Bronchial epithelial cell (primary cell): Measurements from ENCODE around the gene HMGN2. TPM values are rescaled to one million over a fixed set of nuclear protein-coding genes. Genes with fewer than 3 reads are reported as not detected.
A peak's percentile ranks its signal among the peaks of the same experiment; 100 is the strongest.

Experiments
- DNase-seq: peaks from one replicate; pipeline ENCODE4 v3.0.0-alpha.2; 2010; ENCODE audit warnings: low read depth
- FAIRE-seq: peaks from 2 replicates; lab custom pipeline; 2011; peaks lifted over from hg19 to GRCh38; lab: Jason Lieb, UNC
- H3K27me3 ChIP-seq: 2 replicates; pipeline ENCODE4 v1.5.1; 2011; ENCODE audit warnings: low read length; ENCODE audit not compliant: control insufficient read depth, insufficient read depth
- H3K36me3 ChIP-seq: 2 replicates; pipeline ENCODE4 v1.5.1; 2011; ENCODE audit warnings: low read length; ENCODE audit not compliant: control insufficient read depth, insufficient read depth
- H3K4me3 ChIP-seq: 2 replicates; pipeline ENCODE4 v1.5.1; 2011; ENCODE audit warnings: mild to moderate bottlenecking, low read depth, low read length, control low read depth
- total RNA-seq: library from RNA; depleted of rRNA; stranded (reverse); fragments of >200 nt; gene quantifications from 2 replicates; pipeline ENCODE4 v1.2.1, GENCODE V29; 2014
- TF ChIP-seq, protein P1 (sequence below): IDR thresholded peaks from 2 replicates; pipeline ENCODE4 v1.5.1; 2011; ENCODE audit warnings: mild to moderate bottlenecking, moderate library complexity, low read length, control low read depth, inconsistent platforms; ENCODE audit not compliant: insufficient read depth, severe bottlenecking

Gene HMGN2
- total RNA-seq, 1 donor from 2014 or later = 87.9 TPM

DNA sequence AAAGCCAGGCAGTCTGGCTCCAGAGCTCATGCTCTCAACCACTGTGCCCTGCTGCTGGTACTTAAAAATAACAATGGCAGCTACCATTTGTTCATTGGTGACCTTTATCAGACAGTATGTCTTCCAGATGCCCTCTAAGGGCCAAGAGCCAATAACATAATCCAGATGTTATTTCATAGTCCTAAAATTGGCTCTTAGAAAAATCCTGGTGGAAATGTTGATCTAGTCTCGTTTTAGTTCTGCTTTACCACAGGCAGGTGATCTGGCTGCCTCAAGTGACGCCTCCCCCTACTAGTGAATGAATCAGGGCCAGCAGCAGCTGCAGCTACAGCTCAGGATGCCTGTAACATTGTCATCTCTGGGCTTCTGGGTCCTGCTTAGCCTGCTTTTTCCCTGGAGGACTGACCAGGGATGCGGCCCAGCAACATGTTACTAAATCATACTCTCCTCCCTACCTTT lies 12.6 kb upstream of the HMGN2 start:
- peaks cover 13% of the 10 kb centered on the region for H3K36me3 ChIP-seq

DNA sequence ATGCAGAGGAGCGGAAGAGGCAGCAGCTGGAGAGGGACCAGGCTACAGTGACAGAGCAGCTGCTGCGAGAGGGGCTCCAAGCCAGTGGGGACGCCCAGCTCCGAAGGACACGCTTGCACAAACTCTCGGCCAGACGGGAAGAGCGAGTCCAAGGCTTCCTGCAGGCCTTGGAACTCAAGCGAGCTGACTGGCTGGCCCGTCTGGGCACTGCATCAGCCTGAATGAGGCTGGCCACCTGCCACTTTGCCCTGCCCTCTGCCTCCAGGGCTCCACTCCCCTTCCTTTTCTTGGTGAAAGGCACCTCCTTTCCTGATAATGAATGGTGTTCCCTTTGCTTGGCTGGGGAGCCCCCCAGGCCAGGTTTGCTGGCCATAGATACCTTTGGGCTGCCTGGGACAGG lies 3.3 kb upstream of the HMGN2 start:
- FAIRE-seq (no peak), DNase-seq (peak; percentile 18)
- Histone ChIP-seq H3K4me3 (no peak overlapping the region), H3K27me3 (no peaks in the 10 kb centered on the region), H3K36me3 (peaks cover 13% of the 10 kb centered on the region)
- TF ChIP-seq, protein P1, sequence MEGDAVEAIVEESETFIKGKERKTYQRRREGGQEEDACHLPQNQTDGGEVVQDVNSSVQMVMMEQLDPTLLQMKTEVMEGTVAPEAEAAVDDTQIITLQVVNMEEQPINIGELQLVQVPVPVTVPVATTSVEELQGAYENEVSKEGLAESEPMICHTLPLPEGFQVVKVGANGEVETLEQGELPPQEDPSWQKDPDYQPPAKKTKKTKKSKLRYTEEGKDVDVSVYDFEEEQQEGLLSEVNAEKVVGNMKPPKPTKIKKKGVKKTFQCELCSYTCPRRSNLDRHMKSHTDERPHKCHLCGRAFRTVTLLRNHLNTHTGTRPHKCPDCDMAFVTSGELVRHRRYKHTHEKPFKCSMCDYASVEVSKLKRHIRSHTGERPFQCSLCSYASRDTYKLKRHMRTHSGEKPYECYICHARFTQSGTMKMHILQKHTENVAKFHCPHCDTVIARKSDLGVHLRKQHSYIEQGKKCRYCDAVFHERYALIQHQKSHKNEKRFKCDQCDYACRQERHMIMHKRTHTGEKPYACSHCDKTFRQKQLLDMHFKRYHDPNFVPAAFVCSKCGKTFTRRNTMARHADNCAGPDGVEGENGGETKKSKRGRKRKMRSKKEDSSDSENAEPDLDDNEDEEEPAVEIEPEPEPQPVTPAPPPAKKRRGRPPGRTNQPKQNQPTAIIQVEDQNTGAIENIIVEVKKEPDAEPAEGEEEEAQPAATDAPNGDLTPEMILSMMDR = no peak

More for the DNA sequence above, 12.6 kb upstream of the HMGN2 start:
- FAIRE-seq (no peak), DNase-seq (no peak)
- no peaks in the 10 kb centered on the region for H3K27me3 ChIP-seq
- TF ChIP-seq, protein P1 = no peak
- H3K4me3 ChIP-seq = no peak overlapping the region

DNA sequence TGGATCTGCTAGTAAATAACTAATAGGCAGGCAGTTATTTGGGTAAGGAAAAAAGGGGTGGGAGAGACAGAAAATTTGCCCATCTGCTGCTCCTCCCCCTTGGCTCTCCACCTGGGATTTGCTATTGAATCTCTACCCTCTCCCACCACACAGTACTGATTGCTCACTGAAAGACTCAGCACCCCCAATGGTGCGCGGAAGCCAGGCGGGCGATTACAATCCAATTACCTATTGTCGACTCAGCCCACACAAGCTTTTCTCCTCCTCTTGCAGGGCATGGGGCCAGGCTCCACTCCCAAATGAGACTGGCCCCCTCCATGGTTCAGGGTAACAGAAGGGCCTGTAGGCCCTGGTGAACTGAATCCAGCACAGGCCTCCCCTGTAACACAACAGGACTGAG lies 2.7 kb upstream of the HMGN2 start:
- no peak overlapping the region for H3K4me3 ChIP-seq
- FAIRE-seq (no peak), DNase-seq (no peak)
- TF ChIP-seq, protein P1 = no peak
- H3K27me3 ChIP-seq = no peaks in the 10 kb centered on the region
- peaks cover 14% of the 10 kb centered on the region for H3K36me3 ChIP-seq

DNA sequence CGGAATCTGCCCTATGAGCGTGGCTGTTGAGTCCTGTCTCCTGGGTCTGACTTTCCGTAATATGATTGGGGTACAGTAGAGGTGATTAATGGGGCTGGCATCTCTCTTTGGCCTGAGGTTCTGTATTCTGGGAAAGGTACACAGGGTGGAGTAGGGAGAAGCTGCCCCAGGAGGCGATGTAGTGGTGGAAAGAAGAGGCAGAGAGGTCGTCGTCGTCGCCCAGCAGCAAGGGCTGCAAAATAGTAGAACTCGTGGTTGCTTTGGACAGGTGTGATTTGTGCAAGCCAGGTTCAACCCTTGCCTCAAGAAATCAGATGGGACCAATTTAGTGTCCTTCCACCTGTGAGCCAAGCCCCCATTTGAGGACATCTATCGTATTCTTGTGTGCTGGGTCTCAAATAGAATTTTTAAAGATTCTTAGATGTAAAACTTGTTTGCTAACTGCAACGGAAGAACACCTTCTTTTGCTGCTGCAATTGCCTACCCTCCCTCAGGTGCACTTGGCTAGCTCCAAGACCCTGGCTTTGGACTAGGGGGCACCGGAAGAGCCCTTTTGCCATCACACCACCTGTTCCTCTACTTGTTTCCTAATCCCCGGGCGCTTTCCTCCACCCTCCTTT lies 1.3 kb upstream of the HMGN2 start:
- Histone ChIP-seq H3K27me3 (no peaks in the 10 kb centered on the region), H3K36me3 (peaks cover 20% of the 10 kb centered on the region), H3K4me3 (no peak overlapping the region)
- TF ChIP-seq, protein P1 = no peak
- peak; percentile 23 for FAIRE-seq
- peak; percentile 72 for DNase-seq

DNA sequence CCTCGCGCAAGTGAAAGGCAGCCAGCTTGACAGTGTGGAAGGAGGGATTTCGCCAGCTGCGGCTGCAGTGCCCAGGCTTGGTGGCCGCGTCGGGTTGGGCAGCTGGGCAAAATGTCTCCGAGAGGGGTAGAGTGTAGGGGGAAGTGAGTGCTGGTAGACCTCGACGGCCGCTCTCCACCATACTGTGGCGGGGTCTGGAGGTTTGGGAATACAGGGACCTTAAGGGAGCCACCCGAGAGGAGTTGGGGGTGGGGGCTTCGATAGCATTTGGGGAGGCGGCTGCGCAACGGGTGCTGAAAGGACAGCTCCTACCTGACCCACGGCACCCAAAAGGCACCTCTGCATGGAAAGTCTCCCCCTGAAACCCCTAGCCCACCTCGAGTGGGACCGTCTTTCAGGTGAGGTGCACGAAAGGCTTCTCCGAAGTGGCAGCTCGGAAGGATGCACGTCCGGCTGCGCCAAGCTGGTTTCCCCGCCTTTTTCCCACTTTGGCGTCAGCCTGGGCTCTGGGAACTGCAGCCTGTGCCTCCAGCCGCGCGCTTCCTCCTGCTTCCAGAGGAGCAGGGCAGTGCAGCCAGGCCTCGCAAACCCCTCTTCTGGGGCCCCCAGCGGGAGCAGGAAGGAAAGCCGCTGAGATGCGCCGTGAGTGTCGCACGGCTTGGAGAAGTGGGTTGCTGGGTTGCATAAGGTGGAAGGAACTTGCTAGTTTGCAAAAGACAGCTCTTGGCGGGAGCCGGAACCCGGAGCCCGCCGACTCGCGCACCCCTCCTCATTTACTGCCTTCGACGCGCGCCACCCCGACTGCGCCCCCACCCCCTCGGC lies 531 bp upstream of the HMGN2 start:
- Histone ChIP-seq H3K27me3 (no peaks in the 10 kb centered on the region), H3K36me3 (peaks cover 21% of the 10 kb centered on the region), H3K4me3 (peak overlapping the region; percentile 72)
- TF ChIP-seq, protein P1 = no peak
- FAIRE-seq (no peak), DNase-seq (peak; percentile 44)
